ENCODE results near the gene NDP. TPM values are rescaled to one million over a fixed set of nuclear protein-coding genes. Genes with fewer than 3 reads are reported as not detected.

NDP gene
- total and polyA plus RNA-seq, 9 donors = 4.9 to 82.7 (median 19.9) TPM

DNA sequence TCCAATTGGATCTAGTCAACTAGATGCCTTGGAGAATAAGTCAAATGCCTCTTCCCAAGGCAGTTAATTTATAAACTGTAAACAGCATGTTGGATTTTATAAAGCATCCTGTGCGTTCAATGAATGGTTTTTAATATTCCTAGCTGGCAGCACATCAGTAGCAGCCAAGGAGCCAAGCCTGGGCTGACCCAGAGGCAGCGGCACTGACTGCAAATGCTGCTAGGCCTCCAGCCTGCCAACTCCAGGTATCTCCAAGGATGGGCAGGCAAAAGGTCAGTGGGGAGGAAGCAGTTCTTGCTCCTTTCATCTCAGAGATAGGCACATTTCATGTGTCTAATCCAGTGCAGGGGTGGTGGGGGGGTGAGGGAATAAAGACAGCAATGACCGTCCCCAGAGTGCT, 9.5 kb downstream of the NDP start:
- WGBS, 3 donors = 34 to 48% (median 34%) methylated on average over 3 of the region's 3 CpGs
- H3K9me3 ChIP-seq = no peaks in the 10 kb centered on the region
- H3K4me3 ChIP-seq = no peak overlapping the region
- H3K27me3 ChIP-seq = no peaks in the 10 kb centered on the region
- peak overlapping the region in 1 of 2 donors; percentile 49 for H3K27ac ChIP-seq
- H3K36me3 ChIP-seq = no peaks in the 10 kb centered on the region
- intact Hi-C loops (cut with DNase I) = loop anchor here in 1 of 4 donors (10.0 kb wide), 1 partner anchor 1221 kb away; no protein-coding TSS in a partner anchor
- no peak for TF ChIP-seq EP300 (IDR thresholded peaks at IDR 0.05)
- TF ChIP-seq POLR2A (IDR thresholded peaks at IDR 0.05) = no peak
- TF ChIP-seq, protein P1, sequence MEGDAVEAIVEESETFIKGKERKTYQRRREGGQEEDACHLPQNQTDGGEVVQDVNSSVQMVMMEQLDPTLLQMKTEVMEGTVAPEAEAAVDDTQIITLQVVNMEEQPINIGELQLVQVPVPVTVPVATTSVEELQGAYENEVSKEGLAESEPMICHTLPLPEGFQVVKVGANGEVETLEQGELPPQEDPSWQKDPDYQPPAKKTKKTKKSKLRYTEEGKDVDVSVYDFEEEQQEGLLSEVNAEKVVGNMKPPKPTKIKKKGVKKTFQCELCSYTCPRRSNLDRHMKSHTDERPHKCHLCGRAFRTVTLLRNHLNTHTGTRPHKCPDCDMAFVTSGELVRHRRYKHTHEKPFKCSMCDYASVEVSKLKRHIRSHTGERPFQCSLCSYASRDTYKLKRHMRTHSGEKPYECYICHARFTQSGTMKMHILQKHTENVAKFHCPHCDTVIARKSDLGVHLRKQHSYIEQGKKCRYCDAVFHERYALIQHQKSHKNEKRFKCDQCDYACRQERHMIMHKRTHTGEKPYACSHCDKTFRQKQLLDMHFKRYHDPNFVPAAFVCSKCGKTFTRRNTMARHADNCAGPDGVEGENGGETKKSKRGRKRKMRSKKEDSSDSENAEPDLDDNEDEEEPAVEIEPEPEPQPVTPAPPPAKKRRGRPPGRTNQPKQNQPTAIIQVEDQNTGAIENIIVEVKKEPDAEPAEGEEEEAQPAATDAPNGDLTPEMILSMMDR (IDR thresholded peaks at IDR 0.05) = no peak
- peak in 1 of 5 donors; percentile 27 for DNase-seq
- H3K4me1 ChIP-seq (ENCODE audit: insufficient read depth) = peaks cover 10% of the 10 kb centered on the region

DNA sequence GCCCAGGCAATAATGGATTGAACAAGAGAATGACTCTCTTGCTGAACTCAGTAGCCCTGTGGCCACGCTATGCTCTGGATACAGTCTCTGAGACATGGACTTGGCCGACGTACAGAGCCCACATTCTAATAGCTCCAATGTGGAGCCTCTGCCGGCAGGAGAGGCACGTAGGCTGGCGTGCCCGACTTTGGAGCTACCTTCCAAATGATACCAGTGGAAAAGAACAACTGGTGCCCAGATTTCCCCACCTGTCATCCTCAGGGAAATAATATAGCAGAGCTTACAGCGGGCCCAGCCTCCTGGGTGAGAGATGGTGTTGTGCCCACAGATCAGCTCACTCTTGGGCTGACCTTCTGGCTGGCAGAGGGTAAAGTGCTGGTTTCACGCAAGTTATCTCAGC, 10.6 kb downstream of the NDP start:
- DNase-seq = no peak
- intact Hi-C loops (cut with DNase I) = loop anchor here in 1 of 4 donors (10.0 kb wide), 1 partner anchor 1222 kb away; no protein-coding TSS in a partner anchor
- no peak for TF ChIP-seq POLR2A (IDR thresholded peaks at IDR 0.05)
- TF ChIP-seq EP300 (IDR thresholded peaks at IDR 0.05) = no peak
- TF ChIP-seq, protein P1 (IDR thresholded peaks at IDR 0.05) = no peak
- H3K27ac ChIP-seq = peak overlapping the region; percentile 32 to 43
- H3K9me3 ChIP-seq = no peaks in the 10 kb centered on the region
- no peaks in the 10 kb centered on the region for H3K27me3 ChIP-seq
- no peaks in the 10 kb centered on the region for H3K36me3 ChIP-seq
- peaks cover 11% of the 10 kb centered on the region for H3K4me1 ChIP-seq (ENCODE audit: insufficient read depth)
- no peak overlapping the region for H3K4me3 ChIP-seq
- WGBS, 3 donors = 80 to 89% (median 86%) methylated on average over 9 of the region's 9 CpGs

DNA sequence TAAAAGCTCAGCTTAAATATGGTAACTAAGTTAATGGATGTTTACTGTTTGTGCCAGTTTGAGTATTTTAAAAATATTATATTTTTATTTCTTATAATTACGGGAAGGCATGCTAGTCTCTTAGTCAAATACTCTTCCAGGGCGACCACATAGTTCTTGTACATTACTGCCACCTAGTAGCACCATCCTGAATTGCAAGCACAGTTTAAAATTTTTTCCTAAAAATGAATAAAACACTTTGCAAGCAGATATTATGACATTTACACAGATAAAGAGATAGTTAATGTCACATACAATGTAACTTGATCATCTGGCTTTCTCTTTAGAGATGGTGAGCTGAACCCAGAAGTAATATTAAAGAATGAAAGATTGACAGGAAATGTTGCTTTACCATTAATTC, 11.5 kb downstream of the NDP start:
- Histone ChIP-seq H3K4me1 (ENCODE audit: insufficient read depth) (peaks cover 11% of the 10 kb centered on the region), H3K36me3 (no peaks in the 10 kb centered on the region), H3K4me3 (no peak overlapping the region), H3K27ac (no peak overlapping the region), H3K9me3 (no peaks in the 10 kb centered on the region), H3K27me3 (no peaks in the 10 kb centered on the region)
- WGBS, 3 donors = 62 to 63% (median 63%) methylated on average over 2 of the region's 2 CpGs
- TF ChIP-seq, protein P1 (IDR thresholded peaks at IDR 0.05) = no peak
- no peak for TF ChIP-seq EP300 (IDR thresholded peaks at IDR 0.05)
- no peak for TF ChIP-seq POLR2A (IDR thresholded peaks at IDR 0.05)
- intact Hi-C loops (cut with DNase I) = loop anchor here in 1 of 4 donors (10.0 kb wide), 1 partner anchor 1223 kb away; no protein-coding TSS in a partner anchor
- DNase-seq = no peak

DNA sequence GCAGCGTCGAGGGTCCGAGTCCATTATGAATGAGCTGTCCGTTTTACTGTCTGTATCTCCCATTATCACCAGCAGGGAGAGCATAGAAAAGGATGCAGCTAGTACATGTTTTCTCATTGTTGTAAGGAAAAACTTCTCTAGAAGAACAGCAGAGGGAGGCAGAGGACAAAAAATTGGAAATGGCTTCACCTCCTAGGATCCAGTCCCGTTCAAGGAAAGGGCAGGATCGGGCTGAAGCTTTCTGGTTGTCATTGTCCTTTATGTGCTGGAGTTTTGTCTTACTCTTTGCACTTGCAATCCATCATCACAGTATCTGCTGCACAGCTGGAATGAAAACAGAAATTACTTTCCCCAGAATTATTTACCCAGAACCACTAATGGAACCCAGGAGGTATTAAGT, 14.7 kb downstream of the NDP start:
- Histone ChIP-seq H3K9me3 (no peaks in the 10 kb centered on the region), H3K36me3 (no peaks in the 10 kb centered on the region), H3K4me3 (no peak overlapping the region), H3K27ac (peak overlapping the region in 1 of 2 donors; percentile 8), H3K4me1 (ENCODE audit: insufficient read depth) (peaks cover 12% of the 10 kb centered on the region), H3K27me3 (no peaks in the 10 kb centered on the region)
- 1 to 2% (median 1%) methylated on average over 6 of the region's 6 CpGs for WGBS, 3 donors
- peak in 2 of 5 donors; percentile 30 to 39 for DNase-seq
- TF ChIP-seq EP300 (IDR thresholded peaks at IDR 0.05) (no peak), POLR2A (IDR thresholded peaks at IDR 0.05) (no peak)
- TF ChIP-seq, protein P1 (IDR thresholded peaks at IDR 0.05) = peak in 2 of 3 donors; percentile 75 to 77
- intact Hi-C loops (cut with DNase I) = loop anchor here in 3 of 4 donors (5.0 to 10.0 kb wide), 3 partner anchors 284 to 586 kb away; partner anchors contain the start of gene FUNDC1 (in 1 of the 3)

Data from ovary (tissue), 9 donors.